ENCODE results near the gene RRP1B.
"Not testable (repeated sequence)": the region's sequence is repeated elsewhere in the genome, so short reads cannot be mapped to it uniquely, and the experiment has no call there.

Gene RRP1B

DNA sequence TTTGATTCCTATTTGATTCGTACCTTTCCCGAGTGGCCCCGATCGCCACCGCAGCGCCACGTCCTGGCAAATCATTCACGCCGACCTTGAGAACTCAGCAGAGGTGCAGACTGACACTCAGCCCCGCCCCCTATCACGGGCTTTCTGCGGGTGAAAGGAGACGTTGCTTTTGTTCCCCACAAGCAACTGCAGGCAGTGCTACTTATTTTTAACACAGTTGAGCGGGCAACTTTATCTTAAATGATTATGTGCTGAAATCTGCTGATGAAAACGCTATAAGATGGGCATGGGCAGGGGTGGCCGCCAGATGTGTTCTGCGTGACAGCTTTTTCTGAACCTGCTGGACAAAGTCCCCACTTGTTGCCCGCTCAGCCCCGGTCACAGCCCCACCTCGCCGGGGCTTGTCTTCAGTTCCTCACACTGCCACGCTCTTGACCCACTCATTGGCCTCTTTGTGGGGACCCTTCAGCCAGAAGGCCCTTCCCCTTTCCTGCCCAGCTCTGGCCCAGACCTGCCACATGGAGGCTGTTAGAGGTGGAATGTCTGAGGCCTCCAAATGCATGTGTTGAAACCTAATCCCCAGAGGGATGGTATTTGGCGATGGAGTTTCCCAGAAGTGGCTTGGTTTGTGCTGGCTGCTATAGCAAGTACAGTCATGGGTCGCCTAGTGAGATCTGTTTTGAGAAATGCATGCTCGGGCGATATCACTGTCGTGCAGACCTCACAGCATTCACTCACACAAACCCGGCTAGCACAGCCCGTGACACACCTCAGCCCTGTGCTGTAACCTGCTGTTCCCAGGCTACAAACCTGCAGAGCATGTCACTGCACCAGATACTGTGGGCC is 43.9 kb downstream of the RRP1B start:
- no peak overlapping the region for H3K27ac ChIP-seq (ENCODE audit: low read depth, low read length)
- H2BK15ac ChIP-seq (replicated peaks; ENCODE audit: low read depth), result no peak overlapping the region
- H3K36me3 ChIP-seq (ENCODE audit: control insufficient read depth, insufficient read depth, low read length), result no peaks in the 10 kb centered on the region
- H2BK5ac ChIP-seq (ENCODE audit: low read length), result no peak overlapping the region
- H3K4me2 ChIP-seq (ENCODE audit: low read length), result no peak overlapping the region
- no CpG with 5 or more reads among the region's 29 CpGs for WGBS (ENCODE audit: extremely low coverage, insufficient coverage, low lambda C conversion rate)
- peak; percentile 52 for DNase-seq
- H4K8ac ChIP-seq (ENCODE audit: low read depth, low read length), result no peak overlapping the region
- no peak overlapping the region for H3K4ac ChIP-seq (ENCODE audit: low read depth, low read length)
- no peak overlapping the region for H2BK120ac ChIP-seq (ENCODE audit: low read depth, low read length)
- no peaks in the 10 kb centered on the region for H3K27me3 ChIP-seq (ENCODE audit: insufficient read depth, low read length, poor library complexity)
- H3K18ac ChIP-seq (ENCODE audit: low read length), result no peak overlapping the region
- H3K4me1 ChIP-seq (ENCODE audit: control insufficient read depth, low read depth, low read length), result no peaks in the 10 kb centered on the region
- H2AK5ac ChIP-seq (ENCODE audit: low read length), result no peak overlapping the region
- H3K79me1 ChIP-seq (ENCODE audit: low read length), result no peaks in the 10 kb centered on the region
- H3K9ac ChIP-seq (ENCODE audit: low read length), result no peak overlapping the region
- no peaks in the 10 kb centered on the region for H3K79me2 ChIP-seq (ENCODE audit: control insufficient read depth, insufficient read depth, low read length)
- H3K23ac ChIP-seq (ENCODE audit: low read length), result no peak overlapping the region
- no peak overlapping the region for H4K5ac ChIP-seq (ENCODE audit: low read length)
- no peak overlapping the region for H3K4me3 ChIP-seq (ENCODE audit: low read length)
- H3K56ac ChIP-seq (ENCODE audit: low read length), result peak overlapping the region; percentile 7

DNA sequence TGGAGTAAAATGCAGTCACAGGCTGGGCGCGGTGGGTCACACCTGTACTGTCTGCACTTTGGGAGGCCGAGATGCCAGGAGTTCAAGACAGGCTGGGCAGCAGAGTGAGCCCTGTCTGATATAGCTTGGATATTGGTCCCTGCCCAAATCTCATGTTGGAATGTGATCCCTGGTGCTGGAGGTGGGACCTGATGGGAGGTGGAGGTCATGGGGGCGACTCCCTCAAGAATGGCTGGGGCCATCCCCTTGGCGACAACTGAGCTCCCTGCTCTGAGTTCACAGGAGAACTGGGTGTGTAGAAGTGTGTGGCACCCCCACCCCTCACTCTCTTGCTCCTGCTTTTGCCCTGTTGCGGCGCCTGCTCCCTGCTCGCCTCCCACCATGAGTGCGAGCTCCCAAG is 48.1 kb downstream of the RRP1B start:
- H2BK120ac ChIP-seq (ENCODE audit: low read depth, low read length), result no peak overlapping the region
- no peaks in the 10 kb centered on the region for H3K79me1 ChIP-seq (ENCODE audit: low read length)
- H3K4ac ChIP-seq (ENCODE audit: low read depth, low read length), result no peak overlapping the region
- H4K5ac ChIP-seq (ENCODE audit: low read length), result no peak overlapping the region
- no peak overlapping the region for H2BK15ac ChIP-seq (replicated peaks; ENCODE audit: low read depth)
- H3K18ac ChIP-seq (ENCODE audit: low read length), result no peak overlapping the region
- H3K4me3 ChIP-seq (ENCODE audit: low read length), result no peak overlapping the region
- H3K23ac ChIP-seq (ENCODE audit: low read length), result no peak overlapping the region
- H3K4me1 ChIP-seq (ENCODE audit: control insufficient read depth, low read depth, low read length), result peaks cover 2% of the 10 kb centered on the region
- H4K8ac ChIP-seq (ENCODE audit: low read depth, low read length), result no peak overlapping the region
- no peak overlapping the region for H2BK5ac ChIP-seq (ENCODE audit: low read length)
- no peak for DNase-seq
- H3K27ac ChIP-seq (ENCODE audit: low read depth, low read length), result no peak overlapping the region
- no peak overlapping the region for H3K4me2 ChIP-seq (ENCODE audit: low read length)
- no CpG with 5 or more reads among the region's 9 CpGs for WGBS (ENCODE audit: extremely low coverage, insufficient coverage, low lambda C conversion rate)
- H2AK5ac ChIP-seq (ENCODE audit: low read length), result no peak overlapping the region
- H3K79me2 ChIP-seq (ENCODE audit: control insufficient read depth, insufficient read depth, low read length), result no peaks in the 10 kb centered on the region
- H3K9ac ChIP-seq (ENCODE audit: low read length), result no peak overlapping the region
- H3K56ac ChIP-seq (ENCODE audit: low read length), result no peak overlapping the region
- H3K27me3 ChIP-seq (ENCODE audit: insufficient read depth, low read length, poor library complexity), result no peaks in the 10 kb centered on the region
- no peaks in the 10 kb centered on the region for H3K36me3 ChIP-seq (ENCODE audit: control insufficient read depth, insufficient read depth, low read length)

GRCh38 chr21:43708745-43709381 is 49.5 kb downstream of the RRP1B start:
- Histone ChIP-seq H2AK5ac (ENCODE audit: low read length) (no peak overlapping the region), H3K36me3 (ENCODE audit: control insufficient read depth, insufficient read depth, low read length) (no peaks in the 10 kb centered on the region), H3K18ac (ENCODE audit: low read length) (no peak overlapping the region), H3K9ac (ENCODE audit: low read length) (no peak overlapping the region), H3K27me3 (ENCODE audit: insufficient read depth, low read length, poor library complexity) (no peaks in the 10 kb centered on the region), H3K4me2 (ENCODE audit: low read length) (no peak overlapping the region), H3K56ac (ENCODE audit: low read length) (no peak overlapping the region), H4K8ac (ENCODE audit: low read depth, low read length) (no peak overlapping the region), H3K4me1 (ENCODE audit: control insufficient read depth, low read depth, low read length) (peaks cover 2% of the 10 kb centered on the region), H3K23ac (ENCODE audit: low read length) (no peak overlapping the region), H2BK15ac (replicated peaks; ENCODE audit: low read depth) (no peak overlapping the region), H3K79me1 (ENCODE audit: low read length) (no peaks in the 10 kb centered on the region), H3K4ac (ENCODE audit: low read depth, low read length) (no peak overlapping the region), H3K4me3 (ENCODE audit: low read length) (no peak overlapping the region), H4K5ac (ENCODE audit: low read length) (no peak overlapping the region), H3K79me2 (ENCODE audit: control insufficient read depth, insufficient read depth, low read length) (no peaks in the 10 kb centered on the region), H2BK120ac (ENCODE audit: low read depth, low read length) (no peak overlapping the region), H2BK5ac (ENCODE audit: low read length) (no peak overlapping the region), H3K27ac (ENCODE audit: low read depth, low read length) (no peak overlapping the region)
- no CpG with 5 or more reads among the region's 13 CpGs for WGBS (ENCODE audit: extremely low coverage, insufficient coverage, low lambda C conversion rate)
- DNase-seq, result no peak

GRCh38 chr21:43712268-43712942 is 53.0 kb downstream of the RRP1B start:
- Histone ChIP-seq H3K56ac (ENCODE audit: low read length) (peak overlapping the region; percentile 34), H3K9ac (ENCODE audit: low read length) (no peak overlapping the region), H2BK15ac (replicated peaks; ENCODE audit: low read depth) (no peak overlapping the region), H2BK120ac (ENCODE audit: low read depth, low read length) (no peak overlapping the region), H3K4me2 (ENCODE audit: low read length) (no peak overlapping the region), H3K36me3 (ENCODE audit: control insufficient read depth, insufficient read depth, low read length) (no peaks in the 10 kb centered on the region), H4K5ac (ENCODE audit: low read length) (no peak overlapping the region), H3K18ac (ENCODE audit: low read length) (no peak overlapping the region), H3K23ac (ENCODE audit: low read length) (peak overlapping the region; percentile 80), H2BK5ac (ENCODE audit: low read length) (no peak overlapping the region), H2AK5ac (ENCODE audit: low read length) (no peak overlapping the region), H3K4ac (ENCODE audit: low read depth, low read length) (no peak overlapping the region), H3K27ac (ENCODE audit: low read depth, low read length) (no peak overlapping the region), H3K79me1 (ENCODE audit: low read length) (no peaks in the 10 kb centered on the region), H3K4me3 (ENCODE audit: low read length) (no peak overlapping the region), H4K8ac (ENCODE audit: low read depth, low read length) (no peak overlapping the region), H3K4me1 (ENCODE audit: control insufficient read depth, low read depth, low read length) (peaks cover 2% of the 10 kb centered on the region), H3K79me2 (ENCODE audit: control insufficient read depth, insufficient read depth, low read length) (no peaks in the 10 kb centered on the region), H3K27me3 (ENCODE audit: insufficient read depth, low read length, poor library complexity) (no peaks in the 10 kb centered on the region)
- no CpG with 5 or more reads among the region's 13 CpGs for WGBS (ENCODE audit: extremely low coverage, insufficient coverage, low lambda C conversion rate)
- DNase-seq, result peak; percentile 79

DNA sequence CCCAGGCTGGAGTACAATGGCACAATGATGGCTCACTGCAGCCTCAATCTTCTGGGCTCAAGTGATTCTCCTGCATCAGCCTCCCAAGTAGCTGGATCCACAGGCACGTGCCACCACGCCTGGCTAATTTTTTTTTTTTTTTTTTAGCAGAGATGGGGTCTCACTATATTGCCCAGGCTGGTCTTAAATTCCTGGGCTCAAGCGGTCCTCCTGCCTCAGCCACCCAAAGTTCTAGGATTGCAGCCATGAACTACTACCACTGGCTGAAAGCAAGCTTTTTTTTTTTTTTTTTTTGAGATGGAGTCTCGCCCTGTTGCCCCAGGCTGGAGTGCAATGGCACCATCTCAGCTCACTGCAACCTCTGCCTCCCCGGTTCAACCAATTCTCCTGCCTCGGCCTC is 53.8 kb downstream of the RRP1B start:
- not testable (repeated sequence) for H2BK120ac ChIP-seq (ENCODE audit: low read depth, low read length); H3K27me3 ChIP-seq (ENCODE audit: insufficient read depth, low read length, poor library complexity); H2AK5ac ChIP-seq (ENCODE audit: low read length); H3K4me1 ChIP-seq (ENCODE audit: control insufficient read depth, low read depth, low read length); H3K79me1 ChIP-seq (ENCODE audit: low read length); H2BK5ac ChIP-seq (ENCODE audit: low read length); H3K36me3 ChIP-seq (ENCODE audit: control insufficient read depth, insufficient read depth, low read length); H3K4me2 ChIP-seq (ENCODE audit: low read length); H3K56ac ChIP-seq (ENCODE audit: low read length); DNase-seq; H3K4ac ChIP-seq (ENCODE audit: low read depth, low read length); H3K27ac ChIP-seq (ENCODE audit: low read depth, low read length); H3K79me2 ChIP-seq (ENCODE audit: control insufficient read depth, insufficient read depth, low read length); H3K9ac ChIP-seq (ENCODE audit: low read length); H3K18ac ChIP-seq (ENCODE audit: low read length); H3K4me3 ChIP-seq (ENCODE audit: low read length); H2BK15ac ChIP-seq (replicated peaks; ENCODE audit: low read depth); H4K8ac ChIP-seq (ENCODE audit: low read depth, low read length); H3K23ac ChIP-seq (ENCODE audit: low read length); H4K5ac ChIP-seq (ENCODE audit: low read length)
- WGBS (ENCODE audit: extremely low coverage, insufficient coverage, low lambda C conversion rate), result no CpG with 5 or more reads among the region's 6 CpGs

Data from mesendoderm (in vitro differentiated cells).